Fibroblast of mammary gland (primary cell): ENCODE data around the gene GADL1.
A peak's percentile ranks its signal among the peaks of the same experiment; 100 is the strongest.

Experiments
- DNase-seq: peaks from one replicate; pipeline ENCODE4 v3.0.0-alpha.2; 2010; ENCODE audit warnings: low read depth
- H3K4me3 ChIP-seq: 2 replicates; pipeline ENCODE4 v1.5.1; 2011; ENCODE audit warnings: low read depth, mild to moderate bottlenecking, low read length, moderate library complexity; ENCODE audit not compliant: control insufficient read depth
- CTCF ChIP-seq: conservative IDR thresholded peaks from 2 replicates; pipeline ENCODE4 v1.5.1; 2011; ENCODE audit warnings: low read depth, low read length, inconsistent platforms; ENCODE audit not compliant: control insufficient read depth, insufficient read depth

Gene GADL1

GRCh38 chr3:30698549-30698948 lies 195.9 kb downstream of the GADL1 start:
- H3K4me3 ChIP-seq, result no peak overlapping the region
- TF ChIP-seq CTCF, result no peak
- DNase-seq, result no peak

GRCh38 chr3:30696896-30697295 lies 197.6 kb downstream of the GADL1 start:
- no peak overlapping the region for H3K4me3 ChIP-seq
- DNase-seq, result no peak
- no peak for TF ChIP-seq CTCF

GRCh38 chr3:30696403-30696819 lies 198.1 kb downstream of the GADL1 start:
- DNase-seq, result no peak
- TF ChIP-seq CTCF, result no peak
- no peak overlapping the region for H3K4me3 ChIP-seq

GRCh38 chr3:30695302-30696061 lies 199.0 kb downstream of the GADL1 start:
- no peak for DNase-seq
- H3K4me3 ChIP-seq, result no peak overlapping the region
- TF ChIP-seq CTCF, result no peak

- no peak overlapping the region for H3K4me3 ChIP-seq
- no peak for DNase-seq
- TF ChIP-seq CTCF, result no peak
Measured at GRCh38 chr3:30694668-30695067, 199.8 kb downstream of the GADL1 start.

- no peak for DNase-seq
- no peak overlapping the region for H3K4me3 ChIP-seq
- TF ChIP-seq CTCF, result no peak
Measured at GRCh38 chr3:30694148-30694547, 200.3 kb downstream of the GADL1 start.

GRCh38 chr3:30693470-30694120 lies 200.9 kb downstream of the GADL1 start:
- peak; percentile 74 for DNase-seq
- no peak overlapping the region for H3K4me3 ChIP-seq
- TF ChIP-seq CTCF, result peak; percentile 85
